SU-DHL-6 (cell line): ENCODE measurements around the gene MARVELD1.

ENCODE experiments used
- H2AFZ ChIP-seq: fragments of 200-600 bp; sonication (generic); 2 replicates; pipeline ENCODE4 v1.6.1; 2014; ENCODE audit warnings: low read depth, mild to moderate bottlenecking, moderate library complexity, mixed read lengths, antibody characterized with exemption, low read length; ENCODE audit not compliant: severe bottlenecking
- H3F3A ChIP-seq: fragments of 200-600 bp; shearing (Covaris generic); 2 replicates; pipeline ENCODE4 v1.6.0; 2016; ENCODE audit warnings: antibody characterized with exemption, mild to moderate bottlenecking; ENCODE audit not compliant: insufficient read depth
- H3K27ac ChIP-seq: fragments of 200-600 bp; sonication (generic); 2 replicates; pipeline ENCODE4 v1.5.1; 2016; ENCODE audit warnings: low read depth, mild to moderate bottlenecking, low read length, moderate library complexity, mixed read lengths
- H3K27me3 ChIP-seq: fragments of 200-600 bp; sonication (generic), shearing (Covaris generic); 2 replicates; pipeline ENCODE4 v1.6.0; 2014; ENCODE audit warnings: mild to moderate bottlenecking, low read length
- H3K36me3 ChIP-seq: fragments of 200-600 bp; sonication (generic); 2 replicates; pipeline ENCODE4 v1.6.1; 2014; ENCODE audit warnings: mild to moderate bottlenecking, low read length, mixed read lengths
- H3K4me2 ChIP-seq: fragments of 300-600, 200-600 bp; shearing (Covaris generic), sonication (generic); 2 replicates; pipeline ENCODE4 v1.6.0; 2014; ENCODE audit warnings: low read length, low read depth, mild to moderate bottlenecking; ENCODE audit not compliant: poor library complexity, severe bottlenecking
- H3K4me3 ChIP-seq: fragments of 200-600 bp; sonication (generic); 2 replicates; pipeline ENCODE4 v1.5.1; 2014; ENCODE audit warnings: antibody characterized with exemption, low read length, mild to moderate bottlenecking, mixed read lengths; ENCODE audit not compliant: insufficient read depth, poor library complexity, severe bottlenecking
- H3K79me2 ChIP-seq: fragments of 200-600 bp; sonication (generic); 2 replicates; pipeline ENCODE4 v1.6.1; 2014; ENCODE audit warnings: mild to moderate bottlenecking, low read length, moderate library complexity; ENCODE audit not compliant: insufficient read depth
- H3K9ac ChIP-seq: fragments of 200-600 bp; sonication (generic); 2 replicates; pipeline ENCODE4 v1.7.0; 2014; ENCODE audit warnings: mild to moderate bottlenecking, low read length
- H3K9me2 ChIP-seq: fragments of 200-600 bp; sonication (generic); replicated peaks from 2 replicates; pipeline ENCODE4 v1.6.1; 2014; ENCODE audit warnings: low read length; ENCODE audit not compliant: insufficient read depth
- H3K9me3 ChIP-seq: fragments of 200-600 bp; sonication (generic); 2 replicates; pipeline ENCODE4 v1.6.1; 2014; ENCODE audit warnings: low read length, mixed read lengths; ENCODE audit not compliant: insufficient read depth
- H4K20me1 ChIP-seq: fragments of 200-600 bp; sonication (generic); 2 replicates; pipeline ENCODE4 v1.6.1; 2014; ENCODE audit warnings: low read depth, mild to moderate bottlenecking, antibody characterized with exemption, low read length, moderate library complexity, mixed read lengths
- EZH2phosphoT487 ChIP-seq: fragments of 200-600 bp; sonication (generic), shearing (Covaris generic); conservative IDR thresholded peaks from 2 replicates; pipeline ENCODE4 v1.6.1; 2018; ENCODE audit warnings: mild to moderate bottlenecking, antibody characterized with exemption, low read length, moderate library complexity, mixed read lengths
- TF ChIP-seq, protein P1 (sequence below): fragments of 200-600 bp; sonication (generic); IDR thresholded peaks from one replicate; pipeline ENCODE4 v1.5.1; 2017; ENCODE audit warnings: antibody characterized with exemption, mild to moderate bottlenecking, low read length, moderate library complexity; ENCODE audit not compliant: insufficient read depth, poor library complexity, severe bottlenecking

Gene MARVELD1

GRCh38 chr10:97721871-97722780 is 8.6 kb downstream of the MARVELD1 start:
- H3F3A ChIP-seq = no peaks in the 10 kb centered on the region
- no peaks in the 10 kb centered on the region for H3K79me2 ChIP-seq
- no peaks in the 10 kb centered on the region for H3K36me3 ChIP-seq
- H3K27ac ChIP-seq = no peak overlapping the region
- no peaks in the 10 kb centered on the region for H3K9me2 ChIP-seq
- no peaks in the 10 kb centered on the region for H3K9me3 ChIP-seq
- no peaks in the 10 kb centered on the region for H3K27me3 ChIP-seq
- TF ChIP-seq, protein P1, sequence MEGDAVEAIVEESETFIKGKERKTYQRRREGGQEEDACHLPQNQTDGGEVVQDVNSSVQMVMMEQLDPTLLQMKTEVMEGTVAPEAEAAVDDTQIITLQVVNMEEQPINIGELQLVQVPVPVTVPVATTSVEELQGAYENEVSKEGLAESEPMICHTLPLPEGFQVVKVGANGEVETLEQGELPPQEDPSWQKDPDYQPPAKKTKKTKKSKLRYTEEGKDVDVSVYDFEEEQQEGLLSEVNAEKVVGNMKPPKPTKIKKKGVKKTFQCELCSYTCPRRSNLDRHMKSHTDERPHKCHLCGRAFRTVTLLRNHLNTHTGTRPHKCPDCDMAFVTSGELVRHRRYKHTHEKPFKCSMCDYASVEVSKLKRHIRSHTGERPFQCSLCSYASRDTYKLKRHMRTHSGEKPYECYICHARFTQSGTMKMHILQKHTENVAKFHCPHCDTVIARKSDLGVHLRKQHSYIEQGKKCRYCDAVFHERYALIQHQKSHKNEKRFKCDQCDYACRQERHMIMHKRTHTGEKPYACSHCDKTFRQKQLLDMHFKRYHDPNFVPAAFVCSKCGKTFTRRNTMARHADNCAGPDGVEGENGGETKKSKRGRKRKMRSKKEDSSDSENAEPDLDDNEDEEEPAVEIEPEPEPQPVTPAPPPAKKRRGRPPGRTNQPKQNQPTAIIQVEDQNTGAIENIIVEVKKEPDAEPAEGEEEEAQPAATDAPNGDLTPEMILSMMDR = no peak
- H2AFZ ChIP-seq = no peak overlapping the region
- no peak overlapping the region for H3K4me2 ChIP-seq
- H3K9ac ChIP-seq = no peak overlapping the region
- H4K20me1 ChIP-seq = no peaks in the 10 kb centered on the region
- H3K4me3 ChIP-seq = no peak overlapping the region

DNA sequence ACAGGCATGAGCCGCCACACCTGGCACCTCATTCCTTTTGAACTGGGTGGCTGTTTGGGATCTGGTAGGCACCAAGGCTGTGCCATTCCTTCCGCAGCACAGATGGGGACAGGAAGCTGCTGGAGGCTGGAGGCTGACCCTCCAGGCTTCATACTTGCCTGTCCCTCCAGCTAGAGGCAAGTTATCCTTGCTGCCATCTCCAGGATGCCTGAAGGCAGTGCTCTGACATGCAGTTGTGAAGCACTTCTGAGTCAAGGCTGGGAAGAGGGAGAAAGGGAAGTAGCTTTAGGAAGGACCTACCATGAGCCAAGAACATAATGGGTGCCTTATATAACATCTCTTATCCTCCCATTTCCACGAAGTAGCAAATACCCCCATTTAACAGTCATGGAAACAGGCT is 9.5 kb downstream of the MARVELD1 start:
- Histone ChIP-seq H2AFZ (no peak overlapping the region), H3K27ac (no peak overlapping the region), H3K36me3 (no peaks in the 10 kb centered on the region), H3K4me2 (no peak overlapping the region), H3K9me3 (no peaks in the 10 kb centered on the region), H4K20me1 (no peaks in the 10 kb centered on the region), H3K9me2 (no peaks in the 10 kb centered on the region), H3K9ac (no peak overlapping the region), H3K27me3 (no peaks in the 10 kb centered on the region), H3F3A (no peaks in the 10 kb centered on the region), H3K4me3 (no peak overlapping the region), H3K79me2 (no peaks in the 10 kb centered on the region)
- TF ChIP-seq, protein P1 = no peak
- TF ChIP-seq EZH2phosphoT487 = no peak

DNA sequence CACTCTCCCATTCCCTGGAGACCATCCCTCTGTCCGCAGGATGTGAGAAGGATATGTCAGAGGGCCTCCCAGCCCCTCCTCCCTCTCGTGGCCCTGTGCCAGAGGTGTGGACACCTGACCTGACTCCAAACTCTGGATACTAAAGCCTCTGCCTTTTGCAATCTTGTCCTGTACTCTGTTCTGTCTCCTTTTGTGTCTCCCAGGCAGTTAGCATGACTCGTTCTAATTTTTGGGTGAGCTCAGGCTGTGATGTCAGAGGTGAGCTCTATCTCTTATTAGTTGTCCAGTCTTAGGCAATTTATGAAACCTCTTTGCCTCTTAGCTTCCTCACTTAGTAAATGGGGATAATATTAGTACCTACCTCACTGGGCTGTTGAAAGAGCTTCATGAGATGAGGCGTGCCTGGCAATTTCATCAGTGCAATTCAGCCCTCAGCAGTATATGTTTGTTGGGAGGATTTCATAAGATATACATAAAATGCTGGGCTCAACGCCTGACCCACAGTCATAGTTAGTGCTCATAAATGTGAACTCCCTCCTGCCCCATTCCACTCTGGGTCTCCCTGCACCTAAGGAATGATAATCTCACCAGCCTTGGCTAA is 10.9 kb downstream of the MARVELD1 start:
- no peak overlapping the region for H3K27ac ChIP-seq
- H3K4me2 ChIP-seq = no peak overlapping the region

More for the DNA sequence above, 10.9 kb downstream of the MARVELD1 start:
- Histone ChIP-seq H2AFZ (no peak overlapping the region), H3F3A (no peaks in the 10 kb centered on the region), H3K79me2 (no peaks in the 10 kb centered on the region), H3K9me2 (no peaks in the 10 kb centered on the region), H3K9me3 (no peaks in the 10 kb centered on the region), H3K27me3 (no peaks in the 10 kb centered on the region), H3K4me3 (no peak overlapping the region), H3K9ac (no peak overlapping the region), H4K20me1 (no peaks in the 10 kb centered on the region), H3K36me3 (no peaks in the 10 kb centered on the region)
- TF ChIP-seq, protein P1 = no peak
- no peak for TF ChIP-seq EZH2phosphoT487
